GM23338 (cell line): Measurements from ENCODE around the gene CELSR1.

Source experiments
- CREB1 ChIP-seq: fragments of 250-450 bp; sonication (Bioruptor Pico); IDR thresholded peaks from 2 replicates; pipeline ENCODE4 v1.5.0; 2020; ENCODE audit warnings: low read depth, mild to moderate bottlenecking, moderate library complexity
- CTCF ChIP-seq, 2 experiments: fragments of 200-600 bp in 1 of 2; sonication (generic) in 1 of 2; conservative IDR thresholded peaks; 2 replicates each; pipeline versions ENCODE4 v1.5.1 to v1.6.1; 2016 to 2017; ENCODE audit warnings: antibody characterized with exemption in 2 of 2, low read depth in 2 of 2, mild to moderate bottlenecking in 2 of 2, moderate library complexity in 1 of 2
- EZH2 ChIP-seq: fragments of 200-600 bp; sonication (generic); IDR thresholded peaks from one replicate; pipeline ENCODE4 v1.8.0; 2017; ENCODE audit warnings: antibody characterized with exemption, mild to moderate bottlenecking, low read depth; ENCODE audit not compliant: unreplicated experiment
- POLR2AphosphoS5 ChIP-seq: IDR thresholded peaks from 2 replicates; pipeline ENCODE4 v1.6.1; 2016; ENCODE audit warnings: antibody characterized with exemption, low read depth
- STAT1 ChIP-seq: IDR thresholded peaks from one replicate; pipeline ENCODE4 v1.6.1; 2016; ENCODE audit warnings: antibody characterized with exemption; ENCODE audit not compliant: unreplicated experiment

GRCh38 chr22:46414704-46415103 lies 122.7 kb downstream of the CELSR1 start:
- TF ChIP-seq CTCF (conservative IDR thresholded peaks at IDR 0.05; ENCODE audit: low read depth in 2 of 2) = no peak
- TF ChIP-seq POLR2AphosphoS5 = no peak
- no peak for TF ChIP-seq EZH2
- no peak for TF ChIP-seq CREB1 (CRISPR knock-in tag)
- no peak for TF ChIP-seq STAT1
